NCI-H460 (cell line): ENCODE results near the gene TRIM68. TPM values are rescaled to one million over a fixed set of nuclear protein-coding genes. Genes with fewer than 3 reads are reported as not detected.

ENCODE experiments used
- DNase-seq: peaks from one replicate; pipeline ENCODE4 v3.0.0-alpha.2; 2016; ENCODE audit warnings: low read depth; ENCODE audit errors: extremely low read depth
- polyA plus RNA-seq: library from polyadenylated mRNA; depleted of rRNA; stranded (reverse); fragments of >200 nt; gene quantifications from 2 replicates; pipeline ENCODE4 v1.2.3, GENCODE V29; 2014; cell fraction: nucleus; rRNA removed
- total RNA-seq: library from RNA; depleted of rRNA; stranded (reverse); fragments of >200 nt; shearing (Covaris generic); gene quantifications from 2 replicates; pipeline ENCODE4 v1.2.3, GENCODE V29; 2014; rRNA removed

The TRIM68 gene, protein sequence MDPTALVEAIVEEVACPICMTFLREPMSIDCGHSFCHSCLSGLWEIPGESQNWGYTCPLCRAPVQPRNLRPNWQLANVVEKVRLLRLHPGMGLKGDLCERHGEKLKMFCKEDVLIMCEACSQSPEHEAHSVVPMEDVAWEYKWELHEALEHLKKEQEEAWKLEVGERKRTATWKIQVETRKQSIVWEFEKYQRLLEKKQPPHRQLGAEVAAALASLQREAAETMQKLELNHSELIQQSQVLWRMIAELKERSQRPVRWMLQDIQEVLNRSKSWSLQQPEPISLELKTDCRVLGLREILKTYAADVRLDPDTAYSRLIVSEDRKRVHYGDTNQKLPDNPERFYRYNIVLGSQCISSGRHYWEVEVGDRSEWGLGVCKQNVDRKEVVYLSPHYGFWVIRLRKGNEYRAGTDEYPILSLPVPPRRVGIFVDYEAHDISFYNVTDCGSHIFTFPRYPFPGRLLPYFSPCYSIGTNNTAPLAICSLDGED
- 4.3 and 6.1 TPM in 2 replicates for total RNA-seq
- 4.2 and 7.9 TPM in 2 replicates for polyA plus RNA-seq

DNA sequence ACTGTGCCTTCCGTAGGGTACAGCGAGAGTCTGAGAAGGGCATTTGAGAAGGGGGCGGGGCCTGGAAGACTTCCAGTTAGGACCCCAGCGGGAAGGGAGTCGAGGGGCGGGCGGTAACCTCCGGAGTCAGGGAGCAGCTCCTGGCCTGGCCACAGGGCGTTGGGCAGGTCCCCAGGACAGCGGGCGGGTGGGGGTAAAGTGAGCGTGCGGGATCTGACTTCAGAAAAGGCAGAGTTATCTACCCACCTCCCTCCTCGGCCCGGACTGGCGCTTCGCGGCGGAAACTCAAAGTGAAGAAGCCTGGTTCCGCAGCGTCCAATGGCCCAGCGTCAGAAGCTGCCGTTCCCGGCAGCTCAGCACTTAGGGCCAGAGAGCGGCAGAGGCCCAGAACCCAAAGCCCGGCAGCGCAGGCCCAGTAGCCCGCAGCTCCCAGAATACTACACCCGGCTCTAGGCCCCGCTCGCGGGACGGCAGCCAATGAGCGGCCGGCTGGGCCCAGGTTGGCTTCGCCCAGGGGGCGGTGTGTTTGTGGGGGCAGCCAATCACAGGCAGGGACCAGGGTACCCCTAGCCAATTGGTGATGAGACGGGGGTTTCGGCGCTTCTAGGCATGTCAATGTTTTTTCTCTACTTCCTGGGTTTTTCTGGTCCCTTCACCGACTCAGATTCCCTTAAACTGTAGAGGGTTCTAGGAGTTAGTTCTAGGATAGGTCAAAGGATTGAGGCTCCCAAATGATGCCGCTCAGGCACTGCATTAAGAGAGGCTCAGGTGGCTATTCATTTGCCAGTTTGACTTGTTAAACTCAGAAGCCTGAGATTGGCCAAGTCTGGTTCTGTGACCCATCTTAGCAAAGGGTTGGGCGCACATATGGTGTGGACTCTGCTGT is at the start of gene TRIM68:
Gene TRIM68 (minus strand): TSS at position 451 of the 886 bp plus-strand sequence. CDS start 2,727 bp downstream, outside the sequence.
- DNase-seq = peak; percentile 87

DNA sequence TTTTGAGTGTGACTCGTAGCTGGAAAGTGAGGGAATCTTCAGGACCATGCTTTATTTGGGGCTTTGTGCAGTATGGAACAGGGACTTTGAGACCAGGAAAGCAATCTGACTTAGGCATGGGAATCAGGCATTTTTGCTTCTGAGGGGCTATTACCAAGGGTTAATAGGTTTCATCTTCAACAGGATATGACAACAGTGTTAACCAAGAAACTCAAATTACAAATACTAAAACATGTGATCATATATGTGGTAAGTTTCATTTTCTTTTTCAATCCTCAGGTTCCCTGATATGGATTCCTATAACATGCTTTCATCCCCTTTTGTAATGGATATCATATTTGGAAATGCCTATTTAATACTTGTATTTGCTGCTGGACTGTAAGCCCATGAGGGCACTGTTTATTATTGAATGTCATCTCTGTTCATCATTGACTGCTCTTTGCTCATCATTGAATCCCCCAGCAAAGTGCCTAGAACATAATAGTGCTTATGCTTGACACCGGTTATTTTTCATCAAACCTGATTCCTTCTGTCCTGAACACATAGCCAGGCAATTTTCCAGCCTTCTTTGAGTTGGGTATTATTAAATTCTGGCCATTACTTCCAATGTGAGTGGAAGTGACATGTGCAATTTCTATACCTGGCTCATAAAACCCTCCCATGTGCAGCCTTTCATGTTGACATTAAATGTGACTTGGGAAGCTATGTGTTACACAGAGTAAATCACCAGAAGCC is 46.8 kb upstream of the TRIM68 start:
- DNase-seq = no peak

DNA sequence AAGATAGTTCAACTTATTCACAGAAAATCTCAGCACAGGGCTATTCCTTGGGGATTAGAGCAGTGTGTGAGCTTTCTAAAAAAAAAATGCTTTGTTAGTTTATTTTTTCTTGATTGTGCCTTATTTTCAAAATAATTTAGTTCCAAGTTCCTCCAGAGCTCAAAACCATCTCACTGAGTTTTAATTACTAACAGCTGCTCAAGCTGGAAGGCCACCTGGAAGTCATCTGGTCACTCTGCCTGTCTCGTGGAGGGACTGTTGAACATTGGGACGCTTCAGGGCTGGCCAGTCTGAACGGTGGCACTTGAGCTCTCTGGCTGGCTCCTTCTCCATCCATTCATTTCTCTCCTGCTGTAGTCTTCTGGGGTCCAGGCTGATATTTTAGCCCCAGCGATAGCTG is 39.7 kb upstream of the TRIM68 start:
- DNase-seq = no peak

DNA sequence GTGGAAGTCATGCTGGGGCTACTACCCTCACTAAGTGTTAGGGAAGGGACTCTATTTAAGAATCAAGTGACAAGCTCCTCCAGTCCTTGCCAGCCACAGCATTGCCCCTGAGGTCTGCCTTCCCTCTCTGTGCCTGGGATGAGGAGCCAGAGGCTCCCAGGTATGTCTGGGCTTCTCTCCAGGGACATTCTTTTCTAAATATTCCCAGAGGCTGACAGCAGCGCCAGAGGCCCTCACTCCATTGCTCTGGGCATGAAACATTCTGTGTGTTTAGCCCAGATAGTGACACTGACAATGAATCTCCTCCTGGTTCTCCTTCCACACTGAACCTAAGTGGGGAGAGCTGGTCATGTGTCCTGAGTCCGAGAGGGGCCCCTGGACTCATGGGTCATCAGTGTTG is 37.9 kb upstream of the TRIM68 start:
- no peak for DNase-seq

DNA sequence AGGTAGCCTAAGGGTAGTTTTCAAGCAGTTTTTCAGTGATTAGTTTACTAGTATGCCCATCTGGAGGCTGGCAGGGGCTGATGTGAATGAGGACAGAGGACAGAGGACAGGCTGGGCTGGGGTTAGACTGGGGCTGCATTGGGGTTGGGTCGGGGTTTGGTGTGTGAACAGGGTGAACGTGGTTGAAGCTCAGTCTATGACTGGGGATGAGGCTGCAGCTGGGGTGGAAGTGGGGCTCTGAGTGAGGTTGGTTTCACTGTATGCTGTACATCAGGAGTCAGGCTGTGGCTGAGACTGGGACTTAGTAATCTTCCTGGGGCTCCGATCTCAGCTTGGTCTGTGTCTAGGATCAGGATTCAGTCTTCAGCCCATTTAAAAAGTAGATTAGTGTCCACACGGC is 36.2 kb upstream of the TRIM68 start:
- DNase-seq = no peak

DNA sequence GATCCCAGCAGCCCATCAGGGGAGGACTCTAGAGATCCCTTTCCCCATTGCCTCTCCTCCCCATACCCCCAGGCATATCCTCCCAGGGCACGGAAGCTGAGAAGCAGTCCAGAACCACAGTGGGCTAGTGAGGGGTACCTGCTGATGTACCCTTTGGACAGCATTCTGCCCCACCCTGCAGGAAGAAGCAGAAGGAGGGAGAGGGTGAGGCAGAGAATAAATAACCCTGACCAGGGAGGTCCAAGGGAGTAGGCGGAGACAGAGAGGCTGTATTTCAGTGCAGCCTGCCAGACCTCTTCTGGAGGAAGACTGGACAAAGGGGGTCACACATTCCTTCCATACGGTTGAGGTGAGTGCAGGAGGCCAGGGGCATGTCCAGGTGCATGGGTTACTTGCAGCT is 35.7 kb upstream of the TRIM68 start, which contains the start of gene OR51E1:
Gene OR51E1 (plus strand): TSS at position 301 of the 400 bp plus-strand sequence. CDS start 8,545 bp downstream, outside the sequence.
- DNase-seq = no peak

DNA sequence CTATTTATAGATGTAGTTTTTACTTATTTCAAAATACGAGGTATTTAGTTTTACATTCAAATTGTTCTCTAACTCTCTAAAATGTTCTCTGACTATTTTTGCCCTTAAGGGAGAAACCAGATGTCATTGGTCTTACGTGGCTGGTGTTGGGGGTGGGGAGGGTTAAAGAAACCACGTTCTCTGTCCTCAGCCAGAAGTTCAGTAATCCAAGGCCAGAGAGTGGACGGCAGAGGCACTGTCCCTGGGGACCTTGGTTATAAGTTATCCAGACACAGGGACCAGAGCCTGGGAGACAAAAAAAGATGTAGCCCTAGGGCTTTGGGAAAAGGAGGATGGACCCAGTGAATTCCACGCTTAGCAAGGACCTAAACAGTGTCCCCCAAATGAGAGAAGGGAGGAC is 35.0 kb upstream of the TRIM68 start:
- no peak for DNase-seq

DNA sequence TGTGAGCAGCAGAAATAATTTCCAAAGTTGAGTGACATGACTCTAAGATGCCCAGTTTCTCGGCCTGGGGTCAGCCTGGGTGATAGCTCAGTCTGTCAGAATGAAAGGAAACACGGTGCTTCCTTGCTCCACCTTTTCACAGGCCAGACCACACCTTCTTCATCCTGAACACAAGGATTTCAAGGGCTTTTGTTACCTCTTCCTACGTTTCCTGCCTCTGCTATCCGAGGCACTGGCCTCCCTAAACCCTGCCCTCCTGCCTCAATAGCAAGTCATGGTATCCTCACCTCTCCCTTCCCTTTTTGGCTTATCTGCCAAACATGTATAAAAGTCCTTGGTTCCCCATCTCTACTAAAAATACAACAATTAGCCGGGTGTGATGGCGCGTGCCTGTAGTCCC is 34.0 kb upstream of the TRIM68 start:
- DNase-seq = no peak

DNA sequence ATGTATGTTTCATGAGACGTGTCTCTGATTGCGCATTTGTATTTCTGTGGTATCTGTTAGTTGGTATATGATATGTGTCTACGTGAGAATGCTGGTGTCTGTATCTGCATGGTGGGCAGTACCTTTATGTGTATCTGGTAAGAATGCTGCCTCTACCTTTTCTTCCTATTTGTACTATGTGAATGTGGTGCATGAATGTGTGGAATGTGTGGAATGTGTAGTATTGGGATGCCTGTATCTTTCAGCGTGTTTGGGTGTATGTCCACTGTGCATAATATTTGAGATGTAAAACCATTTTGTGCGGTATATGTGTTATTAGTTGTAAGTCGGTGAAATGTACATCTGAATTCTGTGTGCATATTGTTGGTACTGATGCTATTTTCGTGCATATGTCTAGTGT is 33.5 kb upstream of the TRIM68 start:
- DNase-seq = no peak

DNA sequence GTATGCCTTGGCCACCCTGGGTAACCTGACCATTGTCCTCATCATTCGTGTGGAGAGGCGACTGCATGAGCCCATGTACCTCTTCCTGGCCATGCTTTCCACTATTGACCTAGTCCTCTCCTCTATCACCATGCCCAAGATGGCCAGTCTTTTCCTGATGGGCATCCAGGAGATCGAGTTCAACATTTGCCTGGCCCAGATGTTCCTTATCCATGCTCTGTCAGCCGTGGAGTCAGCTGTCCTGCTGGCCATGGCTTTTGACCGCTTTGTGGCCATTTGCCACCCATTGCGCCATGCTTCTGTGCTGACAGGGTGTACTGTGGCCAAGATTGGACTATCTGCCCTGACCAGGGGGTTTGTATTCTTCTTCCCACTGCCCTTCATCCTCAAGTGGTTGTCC is 31.9 kb upstream of the TRIM68 start:
- no peak for DNase-seq

DNA sequence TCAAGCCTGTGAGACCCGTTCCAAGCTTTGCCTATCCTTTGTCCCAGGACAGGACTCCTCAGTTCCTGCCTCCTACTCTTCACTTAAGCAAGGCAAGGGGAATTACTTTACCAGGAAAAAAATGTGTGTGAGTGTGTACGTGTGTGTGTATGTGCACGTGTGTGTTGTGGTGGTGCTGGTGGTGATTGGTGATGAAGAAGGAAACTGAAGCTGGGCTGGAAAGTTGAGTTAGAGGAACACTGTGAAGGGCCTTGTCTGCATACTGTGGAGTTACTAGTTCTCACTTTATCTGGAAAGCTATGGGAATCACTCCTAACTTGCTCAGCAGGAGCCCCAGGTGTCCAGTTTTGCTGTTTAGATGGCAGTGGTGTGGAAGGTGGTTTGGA is 29.6 kb upstream of the TRIM68 start:
- DNase-seq = no peak

DNA sequence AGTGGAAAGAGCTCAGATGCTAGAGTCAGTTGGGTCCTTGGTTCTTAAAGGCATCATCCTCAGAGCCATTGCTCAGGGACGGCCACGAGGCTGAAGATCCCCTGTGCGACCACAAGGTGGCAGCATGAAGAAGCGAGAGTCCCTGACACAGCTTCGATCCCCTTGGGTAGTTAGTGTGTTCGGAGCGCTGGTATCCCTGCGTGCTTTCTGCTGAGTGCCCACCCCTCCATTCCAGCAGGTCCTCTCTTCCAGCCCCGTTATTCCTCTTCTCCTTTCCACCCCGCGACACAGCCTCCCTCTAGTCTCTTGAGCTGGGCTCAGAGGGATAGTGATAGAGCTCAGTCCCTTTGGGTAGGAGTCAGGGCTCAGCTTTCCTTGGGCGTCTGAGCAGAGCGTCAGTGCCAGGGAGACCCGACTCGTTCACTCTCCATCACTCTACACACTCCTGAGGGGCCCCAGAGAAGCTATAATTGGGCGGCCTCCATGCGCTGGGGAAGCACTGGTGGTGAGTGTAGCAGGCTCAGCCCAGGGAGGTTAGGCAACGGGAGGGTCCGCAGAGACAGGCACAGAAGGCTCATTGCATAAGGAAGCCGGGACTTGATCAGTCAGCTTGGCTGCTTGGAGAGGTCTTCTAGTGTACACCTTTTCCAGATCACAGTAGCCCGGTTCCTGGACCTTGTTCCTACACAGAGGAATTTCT is 29.1 kb upstream of the TRIM68 start, which contains the start of gene OR51D1:
Gene OR51D1 (plus strand): TSS at position 516 of the 700 bp plus-strand sequence. CDS start 2,314 bp downstream, outside the sequence.
- DNase-seq = peak; percentile 54

DNA sequence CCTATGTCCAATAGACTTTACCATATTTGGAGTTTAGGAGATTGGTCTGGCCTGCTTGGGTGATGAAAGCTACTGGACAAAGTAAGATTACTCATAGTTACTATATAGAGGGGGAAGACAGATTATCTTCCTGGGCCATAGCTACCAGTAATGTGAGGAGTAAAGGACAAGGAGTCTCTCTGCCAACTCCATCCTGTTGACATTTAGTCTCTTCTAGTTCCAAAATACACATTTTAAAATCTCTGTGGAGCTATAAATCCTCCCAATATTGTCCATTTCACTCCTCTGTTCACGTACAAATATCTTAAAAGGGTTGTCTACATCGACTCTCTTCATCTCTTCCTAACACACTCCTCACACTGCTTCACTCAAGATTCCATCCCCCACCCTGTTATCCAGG is 28.1 kb upstream of the TRIM68 start:
- DNase-seq = no peak

DNA sequence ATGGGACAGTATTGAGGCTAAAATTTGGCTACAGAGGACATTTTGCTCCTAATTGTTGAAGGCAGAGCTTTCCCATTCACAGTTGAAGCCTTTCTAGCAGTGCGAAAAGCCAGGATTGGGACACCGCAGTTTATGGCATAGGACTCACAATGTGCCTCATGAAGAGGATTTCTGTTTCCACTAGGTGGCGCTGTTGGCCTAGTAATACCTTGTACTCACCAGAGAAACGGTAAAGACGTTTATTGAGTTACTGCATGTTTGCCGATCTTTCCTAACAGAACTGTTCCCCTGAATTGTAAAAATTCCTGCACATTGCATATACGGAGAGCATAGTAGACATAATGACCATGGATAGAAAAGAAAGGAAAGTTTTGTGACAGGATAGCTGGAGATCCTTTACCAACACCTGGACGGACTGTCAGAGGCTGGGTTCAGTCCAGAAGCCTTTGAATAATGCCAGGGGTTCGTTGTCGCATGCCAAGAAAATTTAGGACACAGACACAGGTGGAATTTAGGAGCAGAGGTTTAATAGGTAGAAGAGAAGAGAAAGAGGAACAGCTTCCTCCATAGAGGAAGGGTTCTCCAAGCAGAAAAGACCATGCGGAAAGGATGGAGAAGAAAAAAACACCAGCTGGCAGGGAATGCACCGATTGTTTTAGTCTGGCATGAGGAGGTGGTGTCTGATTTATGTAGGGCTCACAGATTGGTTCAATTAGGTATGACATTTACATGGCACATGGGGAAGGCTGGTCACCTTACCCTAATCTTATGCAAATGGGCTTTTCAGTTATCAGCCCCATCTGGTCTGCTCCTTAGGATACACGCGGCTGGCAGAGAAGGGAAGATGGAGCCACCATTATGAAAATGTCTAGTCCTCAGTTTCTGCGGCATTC is 18.4 kb upstream of the TRIM68 start:
- peak; percentile 72 for DNase-seq

DNA sequence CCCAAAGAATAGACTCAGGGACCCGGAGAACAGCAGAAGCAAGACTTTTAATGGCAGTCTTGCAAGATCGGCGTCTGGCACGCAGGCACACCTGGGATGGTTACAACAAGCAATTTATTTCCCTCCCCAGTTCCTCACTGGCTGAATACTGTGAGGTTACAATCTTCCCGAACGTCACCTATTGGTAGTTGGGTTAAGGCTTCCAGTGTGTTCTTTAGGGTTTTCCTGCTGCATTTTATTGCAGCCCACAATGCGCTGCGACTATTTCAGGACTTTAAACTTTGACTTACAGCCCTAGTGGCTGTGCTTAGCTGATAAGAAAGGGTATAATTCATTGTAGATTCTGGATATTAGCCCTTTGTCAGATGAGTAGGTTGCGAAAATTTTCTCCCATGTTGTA is 11.5 kb upstream of the TRIM68 start:
- no peak for DNase-seq

DNA sequence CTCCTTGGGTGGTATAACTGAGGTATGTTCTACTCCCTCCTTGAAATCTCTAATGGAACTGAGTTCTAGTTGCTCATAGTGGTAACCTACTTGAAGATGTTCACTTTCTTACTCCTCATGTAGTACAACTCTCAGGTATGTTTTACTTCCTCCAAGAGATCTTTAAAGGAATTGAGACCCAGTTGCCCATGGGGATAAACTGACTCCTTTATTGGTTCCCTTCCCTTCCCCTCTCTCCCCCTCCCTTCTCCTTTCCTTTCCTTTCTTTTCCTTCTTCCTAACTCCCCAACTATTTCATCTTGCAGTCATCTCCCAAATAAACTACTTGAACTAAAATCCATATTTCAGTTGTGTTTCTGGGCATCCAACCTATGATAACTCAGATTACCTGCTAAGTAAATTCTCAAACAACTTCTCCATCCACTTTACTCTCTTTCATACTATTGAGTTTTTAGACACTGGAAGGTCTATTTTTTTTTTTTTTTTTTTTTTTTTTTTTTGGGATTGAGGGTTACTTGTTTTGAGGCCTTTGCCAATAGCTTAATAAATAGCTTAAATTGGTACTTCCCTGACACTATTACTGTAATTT is 7.9 kb upstream of the TRIM68 start:
- DNase-seq = no peak

DNA sequence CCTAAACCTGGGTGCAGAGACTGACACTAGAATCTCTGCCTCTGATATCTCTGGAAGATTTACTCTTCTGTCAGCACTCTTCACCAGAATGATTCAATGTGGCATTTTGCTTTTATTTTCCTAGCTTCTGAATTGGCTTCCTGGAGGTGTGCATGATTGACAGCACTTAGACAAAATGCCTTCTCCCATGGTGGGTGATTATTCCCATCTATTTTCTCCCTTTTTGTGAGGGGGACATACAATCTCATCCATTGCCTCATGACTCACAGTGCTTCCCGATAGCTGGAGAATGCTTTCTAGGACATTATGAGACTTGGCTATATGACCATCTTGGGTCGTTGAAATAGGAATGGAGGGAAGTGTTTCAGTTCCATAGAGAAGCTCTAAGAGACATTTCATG is 4.0 kb upstream of the TRIM68 start:
- no peak for DNase-seq

DNA sequence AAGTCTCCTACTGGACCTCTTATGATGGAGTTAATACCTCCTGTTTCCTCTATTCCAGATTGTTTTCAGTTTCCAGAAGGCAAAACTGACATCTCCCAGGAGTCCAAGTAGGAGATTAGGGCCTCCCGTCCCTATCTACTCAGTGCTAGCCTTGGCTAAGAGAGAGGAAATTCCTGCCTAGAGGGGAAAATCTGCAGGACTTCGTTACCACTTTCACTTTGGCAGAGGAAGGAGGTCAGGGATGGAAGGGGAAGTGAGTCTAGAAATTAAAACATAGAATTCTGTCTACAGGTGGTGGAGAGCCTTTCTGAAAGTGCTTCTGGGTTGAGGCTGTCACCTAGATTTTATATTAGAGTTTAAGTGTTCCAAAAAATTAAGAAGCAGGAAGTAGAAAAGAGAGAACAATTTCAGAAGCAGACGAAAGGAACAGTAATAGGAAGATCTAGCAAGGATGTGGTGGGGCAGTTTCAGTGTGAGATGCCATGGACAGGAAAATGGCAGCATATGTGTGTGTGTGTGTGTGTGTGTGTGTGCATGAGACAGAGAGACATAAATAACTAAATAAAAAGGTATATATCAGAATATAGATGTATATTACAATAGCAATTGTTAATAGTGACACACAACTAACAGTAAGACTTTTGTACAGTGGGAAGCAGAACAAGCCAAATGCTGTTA is 2.4 kb upstream of the TRIM68 start:
- DNase-seq = no peak
